AG08395 (cell line): Measurements from ENCODE around the gene POMP.
"Not testable (repeated sequence)": the region's sequence is repeated elsewhere in the genome, so short reads cannot be mapped to it uniquely, and the experiment has no call there.

ENCODE experiments used
- DNase-seq: peaks from one replicate; pipeline ENCODE4 v3.0.0; 2012; ENCODE audit warnings: mixed read lengths, low spot score

Gene POMP

GRCh38 chr13:28693605-28694491 is 34.9 kb downstream of the POMP start:
- not testable (repeated sequence) for DNase-seq

DNA sequence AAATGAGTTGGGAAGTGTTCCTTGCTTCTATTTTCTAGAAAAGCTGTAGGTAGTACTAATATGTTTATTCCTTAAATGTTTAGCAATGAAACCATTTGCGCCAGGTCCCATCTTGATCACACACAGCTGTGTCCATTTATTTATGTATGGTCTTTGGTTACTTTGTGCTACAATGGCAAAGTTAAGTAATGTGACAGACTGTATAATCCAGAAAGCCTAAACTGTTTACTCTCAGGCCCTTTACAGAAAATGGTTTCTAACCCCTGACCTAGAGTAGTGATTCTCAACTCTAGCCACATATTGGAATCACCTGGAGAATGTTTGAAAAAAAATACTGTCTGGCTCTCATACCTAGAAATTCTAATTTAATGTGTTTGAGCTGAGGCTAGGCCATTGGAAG is 38.5 kb downstream of the POMP start:
- no peak for DNase-seq

DNA sequence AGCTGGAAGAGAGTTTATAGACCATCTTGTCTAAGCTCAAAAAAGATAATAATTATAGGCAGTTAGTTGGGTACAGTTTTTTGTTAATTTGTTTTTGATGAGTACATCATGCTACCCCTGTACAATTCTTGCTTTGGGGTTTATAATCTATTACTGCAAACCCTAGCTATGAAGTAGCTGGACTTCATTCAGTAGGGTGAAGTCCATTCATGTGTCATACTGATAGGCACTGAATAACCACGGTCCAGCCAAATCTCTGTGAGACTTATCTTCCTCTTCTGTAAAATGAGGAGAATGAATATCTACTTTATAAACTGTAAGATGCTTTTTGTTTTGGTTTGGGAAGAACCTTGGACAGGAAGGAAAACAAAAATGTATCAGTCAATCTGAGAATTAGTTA is 40.3 kb downstream of the POMP start:
- no peak for DNase-seq

GRCh38 chr13:28704282-28704681 is 45.4 kb downstream of the POMP start:
- DNase-seq: no peak

DNA sequence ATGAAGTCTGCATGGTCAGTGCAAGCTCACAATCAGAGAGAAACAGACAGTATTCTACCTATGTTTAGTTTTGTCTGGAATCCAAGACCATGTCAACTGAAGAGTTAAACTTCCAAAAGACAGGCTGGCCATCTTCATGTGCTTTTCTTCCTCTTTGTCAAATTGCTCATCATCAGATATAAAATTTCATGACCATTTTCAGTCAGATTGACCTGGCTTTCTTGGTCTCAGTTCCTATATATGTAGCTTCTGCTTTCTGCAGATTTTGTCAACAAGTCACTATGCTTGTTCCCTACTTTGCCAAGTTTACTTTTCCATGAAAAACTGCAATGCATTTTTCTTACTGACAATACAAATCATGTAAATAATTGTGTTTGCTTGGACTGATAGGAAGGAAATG is 46.0 kb downstream of the POMP start:
- no peak for DNase-seq

DNA sequence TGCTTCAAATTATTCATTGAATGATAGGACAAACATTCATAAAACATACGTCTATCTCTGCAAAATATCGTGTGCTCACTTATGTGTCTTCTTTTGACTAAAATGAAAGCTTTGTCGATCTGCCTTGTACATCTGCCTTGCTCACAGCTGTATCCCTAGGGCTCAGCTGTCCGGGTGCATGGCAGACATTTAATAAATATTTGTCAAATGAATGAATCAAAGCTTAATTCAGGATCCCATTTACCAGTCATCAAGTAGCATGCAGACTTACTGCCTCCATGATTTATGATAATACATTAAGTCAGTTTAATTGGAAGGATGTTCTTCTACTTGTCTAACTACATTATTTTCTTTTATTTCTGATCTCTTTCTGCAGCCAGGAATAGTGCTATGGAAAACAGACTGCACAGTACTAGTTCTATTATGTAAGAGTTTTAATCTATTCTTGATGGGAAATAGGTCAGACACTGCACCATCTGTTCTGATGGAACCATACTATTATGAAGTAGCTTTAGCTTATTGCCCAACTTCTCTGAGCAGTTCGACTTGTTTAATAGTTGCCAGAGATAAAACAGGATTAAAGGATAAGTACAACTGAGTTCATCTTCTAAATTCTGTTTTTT is 46.6 kb downstream of the POMP start:
- DNase-seq: no peak

- peak; percentile 62 for DNase-seq
Measured at GRCh38 chr13:28707629-28708427, 48.9 kb downstream of the POMP start.

GRCh38 chr13:28710161-28710560 is 51.2 kb downstream of the POMP start:
- no peak for DNase-seq

- DNase-seq: no peak
Measured at GRCh38 chr13:28714651-28715050, 55.7 kb downstream of the POMP start.

DNA sequence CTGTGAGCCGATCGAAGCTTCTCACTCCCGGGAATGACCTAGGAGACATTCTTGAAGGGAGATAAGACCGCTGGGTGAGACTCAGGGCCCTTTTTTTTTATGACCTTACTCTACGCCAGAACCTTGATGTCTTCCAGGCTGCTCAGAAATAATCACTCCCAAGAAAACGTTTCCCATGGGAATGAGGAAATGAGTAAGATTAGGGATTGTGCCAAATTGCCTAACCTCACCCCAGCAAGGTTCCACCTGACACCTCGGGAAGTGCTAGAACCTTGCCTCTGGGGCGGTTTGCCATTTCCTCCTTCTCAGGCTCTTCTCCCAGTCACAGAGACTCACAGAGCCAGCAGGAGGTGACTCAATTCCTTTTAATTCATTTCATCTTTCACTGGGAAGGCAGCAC is 57.6 kb downstream of the POMP start:
- DNase-seq: peak; percentile 17

DNA sequence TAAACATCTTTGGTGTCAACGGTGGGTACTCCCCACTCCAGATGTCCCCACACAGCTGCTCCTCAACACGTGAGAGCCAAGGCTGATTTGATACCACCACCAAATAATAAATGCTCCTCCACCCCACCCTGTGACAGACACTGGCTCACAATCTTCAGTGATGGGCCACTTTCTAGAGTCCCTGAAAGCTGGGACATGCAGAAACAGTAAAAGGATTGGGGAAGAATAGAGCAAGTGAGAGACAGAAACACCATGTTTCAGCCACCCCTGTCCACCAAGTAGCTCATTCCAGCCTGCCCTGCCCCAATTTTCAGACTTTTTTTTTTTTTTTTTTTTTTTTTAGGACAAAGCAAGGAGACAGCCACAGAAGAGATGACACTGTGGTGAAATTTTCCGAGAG is 58.2 kb downstream of the POMP start:
- no peak for DNase-seq

GRCh38 chr13:28718196-28718542 is 59.2 kb downstream of the POMP start:
- no peak for DNase-seq

GRCh38 chr13:28718543-28719226 is 59.8 kb downstream of the POMP start, which contains the start of gene SLC46A3:
SLC46A3 (minus strand) TSS chr13:28718970; CDS start chr13:28717998, 972 bp downstream.
- DNase-seq: peak; percentile 98

DNA sequence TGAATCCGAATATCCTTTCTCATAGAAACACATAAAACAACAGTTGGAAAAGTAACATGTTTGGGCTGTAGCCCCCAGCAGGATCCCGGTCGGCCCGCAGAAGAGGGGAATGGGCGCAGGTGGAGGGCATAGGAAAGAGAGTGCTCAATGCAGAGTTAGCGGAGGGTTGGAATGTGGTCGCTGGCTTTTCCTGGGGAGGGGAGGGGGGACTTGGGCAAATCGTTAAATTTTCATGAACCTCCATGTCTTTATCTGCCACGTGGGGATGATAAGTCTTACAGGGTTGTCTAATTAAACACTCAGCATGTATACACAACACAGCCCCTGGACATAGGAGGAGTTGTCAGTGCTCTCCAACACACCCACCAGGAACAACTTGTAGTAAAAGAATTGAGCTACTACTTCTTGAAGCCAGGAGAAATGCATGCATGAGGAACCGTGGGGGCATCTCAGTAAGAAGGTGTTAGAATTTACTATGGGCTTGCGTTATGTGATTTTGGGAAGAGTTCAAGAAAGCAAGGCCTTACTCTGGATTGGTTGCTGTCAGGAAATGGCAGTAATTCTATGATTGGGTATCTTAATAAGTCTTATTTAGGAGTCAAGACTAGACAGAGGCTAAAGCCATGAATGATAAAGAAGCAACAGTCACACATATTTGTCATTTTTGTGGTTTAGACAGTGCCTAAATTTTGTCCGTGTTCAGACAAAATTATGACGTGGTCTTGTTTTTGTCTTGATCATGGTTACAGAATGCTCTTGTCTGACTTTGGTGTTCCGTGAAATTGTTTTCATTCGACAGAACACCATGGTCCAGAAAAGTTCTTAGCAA is 60.5 kb downstream of the POMP start:
- peak; percentile 71 for DNase-seq

- DNase-seq: no peak
Measured at GRCh38 chr13:28723806-28724205, 64.9 kb downstream of the POMP start.

- no peak for DNase-seq
Measured at GRCh38 chr13:28725046-28725610, 66.2 kb downstream of the POMP start.
